HCT116 (cell line): ENCODE data around the gene CDH13.

Experiments used
- CEBPB ChIP-seq: IDR thresholded peaks from 2 replicates; pipeline ENCODE4 v1.6.1; 2012; ENCODE audit warnings: low read depth
- ELF1 ChIP-seq: IDR thresholded peaks from 2 replicates; pipeline ENCODE4 v1.6.1; 2012; ENCODE audit warnings: low read depth, borderline replicate concordance
- FOSL1 ChIP-seq: IDR thresholded peaks from 2 replicates; pipeline ENCODE4 v1.6.1; 2012; ENCODE audit warnings: low read depth
- JUND ChIP-seq: IDR thresholded peaks from 2 replicates; pipeline ENCODE4 v1.6.1; 2012
- POLR2A ChIP-seq: IDR thresholded peaks from 2 replicates; pipeline ENCODE4 v1.7.0; 2011; ENCODE audit warnings: borderline replicate concordance; ENCODE audit not compliant: insufficient read depth, insufficient read length; ENCODE audit errors: extremely low read depth
- POLR2AphosphoS5 ChIP-seq: IDR thresholded peaks from 2 replicates; pipeline ENCODE4 v1.6.1; 2011; ENCODE audit warnings: mild to moderate bottlenecking, low read depth, low read length, moderate library complexity
- RAD21 ChIP-seq: IDR thresholded peaks from 2 replicates; pipeline ENCODE4 v1.6.1; 2012; ENCODE audit warnings: low read depth, mild to moderate bottlenecking
- SIN3A ChIP-seq: IDR thresholded peaks from 2 replicates; pipeline ENCODE4 v1.6.1; 2012; ENCODE audit warnings: low read depth
- SP1 ChIP-seq: IDR thresholded peaks from 2 replicates; pipeline ENCODE4 v1.6.1; 2012; ENCODE audit warnings: low read depth
- TCF7L2 ChIP-seq: IDR thresholded peaks from 2 replicates; pipeline ENCODE4 v1.7.0; 2011; ENCODE audit warnings: borderline replicate concordance, inconsistent platforms; ENCODE audit not compliant: insufficient read depth, insufficient read length; ENCODE audit errors: extremely low read depth
- ZNF274 ChIP-seq: fragments of 200-500 bp; sonication (Bioruptor generic); IDR thresholded peaks from 2 replicates; pipeline ENCODE4 v1.6.1; 2014; ENCODE audit warnings: mild to moderate bottlenecking, low read depth, low read length, inconsistent platforms
- TF ChIP-seq, protein P1 (sequence below), 3 experiments: fragments of 200-600 bp in 1 of 3; sonication (generic) in 1 of 3; IDR thresholded peaks in 2 of 3; conservative IDR thresholded peaks in 1 of 3; 2 replicates each; pipeline ENCODE4 v1.5.1; 2012 to 2017; ENCODE audit warnings: low read depth in 2 of 3, low read length in 2 of 3, antibody characterized with exemption in 1 of 3, borderline replicate concordance in 1 of 3, control low read depth in 1 of 3, mild to moderate bottlenecking in 1 of 3, mixed read lengths in 1 of 3, mixed run types in 1 of 3, moderate library complexity in 1 of 3; ENCODE audit not compliant: insufficient read depth in 1 of 3
- TF ChIP-seq, protein P2 (sequence below): IDR thresholded peaks from 2 replicates; pipeline ENCODE4 v1.6.1; 2012; ENCODE audit warnings: low read depth
- TF ChIP-seq, protein P3 (sequence below): IDR thresholded peaks from 2 replicates; pipeline ENCODE4 v1.6.1; 2011; ENCODE audit warnings: mild to moderate bottlenecking, low read length, moderate library complexity; ENCODE audit not compliant: insufficient replicate concordance; ENCODE audit errors: extremely low read depth

DNA sequence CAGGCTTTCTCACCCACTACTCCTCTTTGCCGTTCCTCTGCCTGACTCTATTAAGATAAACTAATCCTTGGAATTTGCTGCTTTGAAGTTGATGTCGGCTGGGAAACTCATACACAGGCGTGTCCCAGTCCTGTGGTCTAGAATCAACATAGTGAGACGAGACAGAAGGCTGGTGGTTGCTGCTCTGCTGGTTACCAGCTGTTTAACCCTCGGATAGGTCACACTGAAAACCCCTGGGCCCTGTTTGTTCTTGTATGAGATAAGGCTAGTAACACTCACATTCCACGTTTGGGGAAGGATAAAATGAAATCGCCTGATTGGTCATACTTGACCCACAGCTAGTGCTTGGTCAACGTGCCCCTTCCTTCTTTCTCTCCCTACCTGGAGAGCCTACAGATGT lies 517.0 kb downstream of the CDH13 start:
- TF ChIP-seq, protein P1, sequence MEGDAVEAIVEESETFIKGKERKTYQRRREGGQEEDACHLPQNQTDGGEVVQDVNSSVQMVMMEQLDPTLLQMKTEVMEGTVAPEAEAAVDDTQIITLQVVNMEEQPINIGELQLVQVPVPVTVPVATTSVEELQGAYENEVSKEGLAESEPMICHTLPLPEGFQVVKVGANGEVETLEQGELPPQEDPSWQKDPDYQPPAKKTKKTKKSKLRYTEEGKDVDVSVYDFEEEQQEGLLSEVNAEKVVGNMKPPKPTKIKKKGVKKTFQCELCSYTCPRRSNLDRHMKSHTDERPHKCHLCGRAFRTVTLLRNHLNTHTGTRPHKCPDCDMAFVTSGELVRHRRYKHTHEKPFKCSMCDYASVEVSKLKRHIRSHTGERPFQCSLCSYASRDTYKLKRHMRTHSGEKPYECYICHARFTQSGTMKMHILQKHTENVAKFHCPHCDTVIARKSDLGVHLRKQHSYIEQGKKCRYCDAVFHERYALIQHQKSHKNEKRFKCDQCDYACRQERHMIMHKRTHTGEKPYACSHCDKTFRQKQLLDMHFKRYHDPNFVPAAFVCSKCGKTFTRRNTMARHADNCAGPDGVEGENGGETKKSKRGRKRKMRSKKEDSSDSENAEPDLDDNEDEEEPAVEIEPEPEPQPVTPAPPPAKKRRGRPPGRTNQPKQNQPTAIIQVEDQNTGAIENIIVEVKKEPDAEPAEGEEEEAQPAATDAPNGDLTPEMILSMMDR (IDR thresholded peaks at IDR 0.05 in 2 of 3, conservative IDR thresholded peaks at IDR 0.05 in 1 of 3; ENCODE audit: borderline replicate concordance in 1 of 3, insufficient read depth in 1 of 3, low read depth in 2 of 3, low read length in 2 of 3) = no peak
- TF ChIP-seq POLR2A (no peak), RAD21 (no peak), CEBPB (no peak), JUND (no peak), SIN3A (no peak), ZNF274 (no peak), TCF7L2 (no peak), SP1 (no peak), FOSL1 (no peak), POLR2AphosphoS5 (no peak), ELF1 (no peak)
- TF ChIP-seq, protein P2, sequence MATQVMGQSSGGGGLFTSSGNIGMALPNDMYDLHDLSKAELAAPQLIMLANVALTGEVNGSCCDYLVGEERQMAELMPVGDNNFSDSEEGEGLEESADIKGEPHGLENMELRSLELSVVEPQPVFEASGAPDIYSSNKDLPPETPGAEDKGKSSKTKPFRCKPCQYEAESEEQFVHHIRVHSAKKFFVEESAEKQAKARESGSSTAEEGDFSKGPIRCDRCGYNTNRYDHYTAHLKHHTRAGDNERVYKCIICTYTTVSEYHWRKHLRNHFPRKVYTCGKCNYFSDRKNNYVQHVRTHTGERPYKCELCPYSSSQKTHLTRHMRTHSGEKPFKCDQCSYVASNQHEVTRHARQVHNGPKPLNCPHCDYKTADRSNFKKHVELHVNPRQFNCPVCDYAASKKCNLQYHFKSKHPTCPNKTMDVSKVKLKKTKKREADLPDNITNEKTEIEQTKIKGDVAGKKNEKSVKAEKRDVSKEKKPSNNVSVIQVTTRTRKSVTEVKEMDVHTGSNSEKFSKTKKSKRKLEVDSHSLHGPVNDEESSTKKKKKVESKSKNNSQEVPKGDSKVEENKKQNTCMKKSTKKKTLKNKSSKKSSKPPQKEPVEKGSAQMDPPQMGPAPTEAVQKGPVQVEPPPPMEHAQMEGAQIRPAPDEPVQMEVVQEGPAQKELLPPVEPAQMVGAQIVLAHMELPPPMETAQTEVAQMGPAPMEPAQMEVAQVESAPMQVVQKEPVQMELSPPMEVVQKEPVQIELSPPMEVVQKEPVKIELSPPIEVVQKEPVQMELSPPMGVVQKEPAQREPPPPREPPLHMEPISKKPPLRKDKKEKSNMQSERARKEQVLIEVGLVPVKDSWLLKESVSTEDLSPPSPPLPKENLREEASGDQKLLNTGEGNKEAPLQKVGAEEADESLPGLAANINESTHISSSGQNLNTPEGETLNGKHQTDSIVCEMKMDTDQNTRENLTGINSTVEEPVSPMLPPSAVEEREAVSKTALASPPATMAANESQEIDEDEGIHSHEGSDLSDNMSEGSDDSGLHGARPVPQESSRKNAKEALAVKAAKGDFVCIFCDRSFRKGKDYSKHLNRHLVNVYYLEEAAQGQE = no peak
- TF ChIP-seq, protein P3, sequence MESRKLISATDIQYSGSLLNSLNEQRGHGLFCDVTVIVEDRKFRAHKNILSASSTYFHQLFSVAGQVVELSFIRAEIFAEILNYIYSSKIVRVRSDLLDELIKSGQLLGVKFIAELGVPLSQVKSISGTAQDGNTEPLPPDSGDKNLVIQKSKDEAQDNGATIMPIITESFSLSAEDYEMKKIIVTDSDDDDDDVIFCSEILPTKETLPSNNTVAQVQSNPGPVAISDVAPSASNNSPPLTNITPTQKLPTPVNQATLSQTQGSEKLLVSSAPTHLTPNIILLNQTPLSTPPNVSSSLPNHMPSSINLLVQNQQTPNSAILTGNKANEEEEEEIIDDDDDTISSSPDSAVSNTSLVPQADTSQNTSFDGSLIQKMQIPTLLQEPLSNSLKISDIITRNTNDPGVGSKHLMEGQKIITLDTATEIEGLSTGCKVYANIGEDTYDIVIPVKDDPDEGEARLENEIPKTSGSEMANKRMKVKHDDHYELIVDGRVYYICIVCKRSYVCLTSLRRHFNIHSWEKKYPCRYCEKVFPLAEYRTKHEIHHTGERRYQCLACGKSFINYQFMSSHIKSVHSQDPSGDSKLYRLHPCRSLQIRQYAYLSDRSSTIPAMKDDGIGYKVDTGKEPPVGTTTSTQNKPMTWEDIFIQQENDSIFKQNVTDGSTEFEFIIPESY = no peak
